CD4-positive, alpha-beta T cell (primary cell): Measurements from ENCODE around the gene TRIM66. TPM values are rescaled to one million over a fixed set of nuclear protein-coding genes. Genes with fewer than 3 reads are reported as not detected.

Experiments
- ATAC-seq: fragments of 200-7000 bp; cut with Tn5 transposase; one replicate; pipeline ENCODE4 v1.10.0; 2022; ENCODE audit warnings: mild to moderate bottlenecking; ENCODE audit not compliant: poor library complexity
- CTCF ChIA-PET: fragments of 350-600 bp; sonication (Branson Sonifier 250); formaldehyde crosslinking; loops from one replicate; lab custom pipeline; 2021; ENCODE audit warnings: antibody characterized with exemption, inconsistent platforms; lab: Charles Lee
- POLR2A ChIA-PET: fragments of 350-600 bp; sonication (Branson Sonifier 250); formaldehyde crosslinking; loops from one replicate; lab custom pipeline; 2021; ENCODE audit warnings: antibody characterized with exemption, inconsistent platforms; lab: Charles Lee
- DNase-seq, 14 experiments: peaks; one replicate each; pipeline ENCODE4 v3.0.0-alpha.2; 2013 to 2020; ENCODE audit warnings: mixed read lengths in 2 of 14
- H3K27ac ChIP-seq, 2 donors: one replicate each; pipeline versions ENCODE4 v1.5.1 to v1.7.0; 2013; ENCODE audit warnings: low read length in 2 of 2, low read depth in 1 of 2, mild to moderate bottlenecking in 1 of 2
- H3K27me3 ChIP-seq, 2 experiments: 1 replicate in 1 of 2; 2 replicates in 1 of 2; pipeline versions ENCODE4 v1.6.1 to v1.7.0; 2013; ENCODE audit warnings: low read length in 2 of 2, control low read depth in 1 of 2, mild to moderate bottlenecking in 1 of 2, moderate library complexity in 1 of 2; ENCODE audit not compliant: insufficient read depth in 2 of 2, control insufficient read depth in 1 of 2
- H3K36me3 ChIP-seq: one replicate; pipeline ENCODE4 v1.6.1; 2013; ENCODE audit warnings: low read length, control low read depth; ENCODE audit not compliant: insufficient read depth
- H3K4me1 ChIP-seq: one replicate; pipeline ENCODE4 v1.6.1; 2013; ENCODE audit warnings: low read length, control low read depth; ENCODE audit not compliant: insufficient read depth
- H3K4me3 ChIP-seq: one replicate; pipeline ENCODE4 v1.5.1; 2013; ENCODE audit warnings: mild to moderate bottlenecking, low read length, moderate library complexity
- H3K9me3 ChIP-seq, 2 experiments: 1 replicate in 1 of 2; 2 replicates in 1 of 2; pipeline versions ENCODE4 v1.6.1 to v1.7.0; 2013; ENCODE audit warnings: low read length in 2 of 2, mild to moderate bottlenecking in 2 of 2, control low read depth in 1 of 2, moderate library complexity in 1 of 2; ENCODE audit not compliant: control insufficient read depth in 1 of 2, insufficient read depth in 1 of 2
- H3K27ac Mint-ChIP-seq: one replicate; pipeline ENCODE4 v1.8.0; 2020; ENCODE audit warnings: mixed read lengths
- H3K27me3 Mint-ChIP-seq: one replicate; pipeline ENCODE4 v1.8.0; 2021; ENCODE audit warnings: mixed read lengths
- H3K36me3 Mint-ChIP-seq: one replicate; pipeline ENCODE4 v1.8.0; 2021; ENCODE audit warnings: low read depth, mixed read lengths
- H3K4me1 Mint-ChIP-seq: one replicate; pipeline ENCODE4 v1.8.0; 2021; ENCODE audit warnings: low read depth, mixed read lengths
- H3K4me3 Mint-ChIP-seq: one replicate; pipeline ENCODE4 v1.8.0; 2020; ENCODE audit warnings: mild to moderate bottlenecking, mixed read lengths
- H3K9me3 Mint-ChIP-seq: one replicate; pipeline ENCODE4 v1.8.0; 2020; ENCODE audit warnings: mixed read lengths
- CTCF ChIP-seq: fragments of 200-600 bp; IDR thresholded peaks from one replicate; pipeline ENCODE4 v1.8.0; 2022; ENCODE audit warnings: antibody characterized with exemption, mild to moderate bottlenecking
- intact Hi-C, 2 experiments: fragments of 100-400 bp; cut with DNase I in 1 of 2; cut with micrococcal nuclease in 1 of 2; formaldehyde crosslinking; loops; one replicate each; pipeline versions ENCODE4 v1.15.1 to v1.9.0; 2023 to 2025; cut with DNase I, micrococcal nuclease
- total RNA-seq, 174 experiments: library from RNA in 2 of 174; stranded (reverse) in 2 of 174; gene quantifications; one replicate each; pipeline ENCODE4 v1.2.3 and lab custom pipeline; 2021 to 2026

Gene TRIM66
- total RNA-seq, 2 experiments from 2014 or later = 6.8 to 9.8 TPM

- ChIA-PET CTCF (no interaction called here), POLR2A (no interaction called here)
- Mint-ChIP-seq H3K4me1 (no peaks in the 10 kb centered on the region), H3K4me3 (no peak overlapping the region), H3K27me3 (peaks cover 20% of the 10 kb centered on the region), H3K27ac (no peak overlapping the region), H3K9me3 (peaks cover 2% of the 10 kb centered on the region), H3K36me3 (no peaks in the 10 kb centered on the region)
- DNase-seq (no peak), ATAC-seq (no peak)
- no peaks in the 10 kb centered on the region for H3K36me3 ChIP-seq
- no peak for TF ChIP-seq CTCF
- H3K4me3 ChIP-seq = no peak overlapping the region
- intact Hi-C loops = no loop called here
- H3K27me3 ChIP-seq = no peaks in the 10 kb centered on the region
- H3K4me1 ChIP-seq = no peaks in the 10 kb centered on the region
- no peak overlapping the region for H3K27ac ChIP-seq
- H3K9me3 ChIP-seq = peaks cover 0 to 6% of the 10 kb centered on the region in 2 experiments
Measured at GRCh38 chr11:8581300-8581699, 101.2 kb downstream of the TRIM66 start.

GRCh38 chr11:8577791-8578581 is 104.5 kb downstream of the TRIM66 start:
- H3K27ac Mint-ChIP-seq = no peak overlapping the region
- Histone ChIP-seq H3K4me1 (no peaks in the 10 kb centered on the region), H3K27ac (no peak overlapping the region), H3K4me3 (no peak overlapping the region), H3K36me3 (no peaks in the 10 kb centered on the region), H3K9me3 (peaks cover 0 to 6% of the 10 kb centered on the region in 2 experiments), H3K27me3 (no peaks in the 10 kb centered on the region)
- H3K36me3 Mint-ChIP-seq = no peaks in the 10 kb centered on the region
- DNase-seq (no peak), ATAC-seq (no peak)
- ChIA-PET CTCF (no interaction called here), POLR2A (no interaction called here)
- no peak overlapping the region for H3K4me3 Mint-ChIP-seq
- peaks cover 6% of the 10 kb centered on the region for H3K27me3 Mint-ChIP-seq
- H3K4me1 Mint-ChIP-seq = no peaks in the 10 kb centered on the region
- H3K9me3 Mint-ChIP-seq = peaks cover 2% of the 10 kb centered on the region
- TF ChIP-seq CTCF = no peak
- intact Hi-C loops = no loop called here

GRCh38 chr11:8574798-8575197 is 107.7 kb downstream of the TRIM66 start:
- Mint-ChIP-seq H3K27ac (no peak overlapping the region), H3K36me3 (no peaks in the 10 kb centered on the region), H3K4me3 (no peak overlapping the region), H3K27me3 (peaks cover 13% of the 10 kb centered on the region), H3K9me3 (peaks cover 2% of the 10 kb centered on the region), H3K4me1 (no peaks in the 10 kb centered on the region)
- POLR2A ChIA-PET = no interaction called here
- no peak for TF ChIP-seq CTCF
- H3K9me3 ChIP-seq = peaks cover 0 to 6% of the 10 kb centered on the region in 2 experiments
- H3K4me1 ChIP-seq = no peaks in the 10 kb centered on the region
- no peaks in the 10 kb centered on the region for H3K36me3 ChIP-seq
- DNase-seq (no peak), ATAC-seq (no peak)
- H3K27me3 ChIP-seq = peaks cover 0 to 3% of the 10 kb centered on the region in 2 experiments
- intact Hi-C loops = no loop called here
- CTCF ChIA-PET = no interaction called here
- H3K27ac ChIP-seq = no peak overlapping the region
- no peak overlapping the region for H3K4me3 ChIP-seq
